OCI-LY1 (cell line): ENCODE data around the gene VPS4A.

Experiments
- H2AFZ ChIP-seq: fragments of 200-600 bp; sonication (generic), shearing (Covaris generic); 2 replicates; pipeline ENCODE4 v1.6.0; 2014; ENCODE audit warnings: antibody characterized with exemption, mild to moderate bottlenecking, low read length
- H3F3A ChIP-seq: fragments of 200-600 bp; sonication (generic), shearing (Covaris generic); 2 replicates; pipeline ENCODE4 v1.6.0; 2014; ENCODE audit warnings: mild to moderate bottlenecking, antibody characterized with exemption, low read length, moderate library complexity; ENCODE audit not compliant: insufficient read depth
- H3K27ac ChIP-seq: fragments of 200-600 bp; sonication (generic); 2 replicates; pipeline ENCODE4 v1.5.1; 2014; ENCODE audit warnings: low read length, mixed run types, mild to moderate bottlenecking, low read depth; ENCODE audit not compliant: poor library complexity, severe bottlenecking
- H3K27me3 ChIP-seq: fragments of 200-600 bp; sonication (generic); 2 replicates; pipeline ENCODE4 v1.6.0; 2014; ENCODE audit warnings: antibody characterized with exemption, mild to moderate bottlenecking, low read length, moderate library complexity; ENCODE audit not compliant: insufficient read depth
- H3K36me3 ChIP-seq: fragments of 200-600 bp; sonication (generic); 2 replicates; pipeline ENCODE4 v1.6.1; 2014; ENCODE audit warnings: mild to moderate bottlenecking, antibody characterized with exemption, low read length, moderate library complexity, mixed read lengths; ENCODE audit not compliant: insufficient read depth
- H3K4me1 ChIP-seq: fragments of 200-600 bp; sonication (generic); 2 replicates; pipeline ENCODE4 v1.5.1; 2014; ENCODE audit warnings: mild to moderate bottlenecking, low read length, moderate library complexity; ENCODE audit not compliant: insufficient read depth, severe bottlenecking
- H3K4me2 ChIP-seq: fragments of 200-600 bp; sonication (generic), shearing (Covaris generic); 2 replicates; pipeline ENCODE4 v1.6.1; 2014; ENCODE audit warnings: low read length
- H3K4me3 ChIP-seq: fragments of 200-600 bp; sonication (generic); 2 replicates; pipeline ENCODE4 v1.5.1; 2014; ENCODE audit warnings: low read length, low read depth, mild to moderate bottlenecking, mixed read lengths; ENCODE audit not compliant: poor library complexity, severe bottlenecking
- H3K79me2 ChIP-seq: fragments of 200-600 bp; shearing (Covaris generic); 2 replicates; pipeline ENCODE4 v1.6.1; 2016; ENCODE audit warnings: mixed run types, low read length, mixed read lengths; ENCODE audit not compliant: insufficient read depth
- H3K9ac ChIP-seq: fragments of 200-600 bp; sonication (generic), shearing (Covaris generic); 2 replicates; pipeline ENCODE4 v1.6.1; 2014; ENCODE audit warnings: mild to moderate bottlenecking, low read length, mixed read lengths
- H3K9me2 ChIP-seq: fragments of 200-600 bp; sonication (generic), shearing (Covaris generic); 2 replicates; pipeline ENCODE4 v1.6.1; 2014; ENCODE audit warnings: low read depth, mild to moderate bottlenecking, low read length, mixed read lengths
- H3K9me3 ChIP-seq: fragments of 200-600 bp; shearing (Covaris generic); 2 replicates; pipeline ENCODE4 v1.6.1; 2014; ENCODE audit warnings: low read length, mixed read lengths
- H4K20me1 ChIP-seq: fragments of 200-600 bp; sonication (generic), shearing (Covaris generic); 2 replicates; pipeline ENCODE4 v1.6.0; 2016; ENCODE audit warnings: mild to moderate bottlenecking, low read length; ENCODE audit not compliant: insufficient read depth
- CTCF ChIP-seq: fragments of 200-600 bp; sonication (generic), shearing (Covaris generic); IDR thresholded peaks from 2 replicates; pipeline ENCODE4 v1.5.1; 2017; ENCODE audit warnings: mild to moderate bottlenecking, antibody characterized with exemption, low read length, moderate library complexity, mixed read lengths
- EZH2 ChIP-seq: fragments of 200-600 bp; sonication (generic), shearing (Covaris generic); IDR thresholded peaks from 2 replicates; pipeline ENCODE4 v1.8.0; 2017; ENCODE audit warnings: borderline replicate concordance, mixed run types, mild to moderate bottlenecking, antibody characterized with exemption, low read length, moderate library complexity, mixed read lengths

Gene VPS4A

GRCh38 chr16:69314534-69314933, 3.4 kb downstream of the VPS4A start:
- Histone ChIP-seq H3K9me2 (no peaks in the 10 kb centered on the region), H3K4me2 (no peak overlapping the region), H2AFZ (no peak overlapping the region), H3K27me3 (no peaks in the 10 kb centered on the region), H3K36me3 (peaks cover 55% of the 10 kb centered on the region), H3K79me2 (peaks cover 8% of the 10 kb centered on the region), H3F3A (no peaks in the 10 kb centered on the region), H4K20me1 (no peaks in the 10 kb centered on the region), H3K4me1 (peaks cover 10% of the 10 kb centered on the region), H3K9me3 (no peaks in the 10 kb centered on the region), H3K27ac (no peak overlapping the region), H3K9ac (no peak overlapping the region), H3K4me3 (no peak overlapping the region)
- TF ChIP-seq EZH2 (no peak), CTCF (no peak)

- Histone ChIP-seq H3K4me2 (no peak overlapping the region), H3F3A (no peaks in the 10 kb centered on the region), H3K36me3 (peaks cover 67% of the 10 kb centered on the region), H3K4me1 (peaks cover 6% of the 10 kb centered on the region), H3K9me3 (no peaks in the 10 kb centered on the region), H4K20me1 (no peaks in the 10 kb centered on the region), H3K79me2 (peaks cover 8% of the 10 kb centered on the region), H3K9me2 (no peaks in the 10 kb centered on the region), H3K4me3 (no peak overlapping the region), H2AFZ (no peak overlapping the region), H3K27me3 (no peaks in the 10 kb centered on the region), H3K9ac (no peak overlapping the region), H3K27ac (no peak overlapping the region)
- no peak for TF ChIP-seq CTCF
- no peak for TF ChIP-seq EZH2
These were observed 4.5 kb downstream of the VPS4A start for GRCh38 chr16:69315486-69316311.

- peaks cover 8% of the 10 kb centered on the region for H3K79me2 ChIP-seq
- TF ChIP-seq CTCF: no peak
- TF ChIP-seq EZH2: no peak
These were observed 5.5 kb downstream of the VPS4A start for GRCh38 chr16:69316595-69317034.

More at GRCh38 chr16:69316595-69317034, 5.5 kb downstream of the VPS4A start:
- H3K9ac ChIP-seq: no peak overlapping the region
- no peak overlapping the region for H3K27ac ChIP-seq
- H3K36me3 ChIP-seq: peaks cover 76% of the 10 kb centered on the region
- no peak overlapping the region for H2AFZ ChIP-seq
- H3K9me2 ChIP-seq: no peaks in the 10 kb centered on the region
- no peaks in the 10 kb centered on the region for H3K27me3 ChIP-seq
- H3F3A ChIP-seq: no peaks in the 10 kb centered on the region
- H3K4me3 ChIP-seq: no peak overlapping the region
- H3K9me3 ChIP-seq: no peaks in the 10 kb centered on the region
- peaks cover 5% of the 10 kb centered on the region for H3K4me1 ChIP-seq
- no peaks in the 10 kb centered on the region for H4K20me1 ChIP-seq
- H3K4me2 ChIP-seq: no peak overlapping the region
